HCT116 (cell line): ENCODE measurements around the gene MS4A4E. TPM values are rescaled to one million over a fixed set of nuclear protein-coding genes. Genes with fewer than 3 reads are reported as not detected.

ENCODE experiments used
- ATAC-seq: fragments of 200-7000 bp; cut with Tn5 transposase; 2 replicates; pipeline ENCODE4 v1.9.1; 2020; ENCODE audit warnings: mild to moderate bottlenecking, moderate library complexity
- BruUV-seq: library from RNA; stranded (reverse); fragments of 400-500 nt; replicated peaks from 2 replicates; lab custom pipeline; 2021; lab: Mats Ljungman, UMichigan
- CTCF ChIA-PET: fragments of 300-600 bp; sonication (Branson Sonifier 250); formaldehyde crosslinking; loops from one replicate; lab custom pipeline; 2021; ENCODE audit warnings: antibody characterized with exemption; lab: Charles Lee
- POLR2A ChIA-PET: fragments of 300-600, 350-600 bp; sonication (Branson Sonifier 250); formaldehyde crosslinking; loops from one replicate; lab custom pipeline; 2021; ENCODE audit warnings: antibody characterized with exemption; lab: Charles Lee
- RAD21 ChIA-PET, 2 experiments: fragments of 300-600 bp; sonication (Branson Sonifier 250); formaldehyde crosslinking; loops; one replicate each; lab custom pipeline; 2023; ENCODE audit warnings: low total read pairs in 2 of 2; ENCODE audit not compliant: uncharacterized antibody in 2 of 2, unreplicated experiment in 2 of 2, low non-redundant PET in 1 of 2; lab: Charles Lee
- DNase-seq: peaks from one replicate; pipeline ENCODE4 v3.0.0-alpha.2; 2010; ENCODE audit warnings: low read depth, low spot score
- H2AFZ ChIP-seq: fragments of 200-600 bp; shearing (Covaris generic), sonication (generic); 2 replicates; pipeline ENCODE4 v1.6.1; 2017; ENCODE audit warnings: low read depth, mixed run types, mixed read lengths, antibody characterized with exemption, low read length; ENCODE audit not compliant: poor library complexity, severe bottlenecking
- H3K27ac ChIP-seq: 2 replicates; pipeline ENCODE4 v1.5.1; 2012; ENCODE audit warnings: low read depth, low read length
- H3K27me3 ChIP-seq: fragments of 200-600 bp; sonication (generic); 2 replicates; pipeline ENCODE4 v1.6.1; 2016; ENCODE audit warnings: mixed run types, low read length, mixed read lengths; ENCODE audit not compliant: insufficient read depth
- H3K36me3 ChIP-seq, 2 experiments: fragments of 200-500 bp in 1 of 2; fragments of 200-600 bp in 1 of 2; sonication (Bioruptor generic) in 1 of 2; sonication (generic) in 1 of 2; 2 replicates each; pipeline versions ENCODE4 v1.5.1 to v1.6.1; 2014 to 2016; ENCODE audit warnings: low read length in 2 of 2, inconsistent platforms in 1 of 2, mixed read lengths in 1 of 2, mixed run types in 1 of 2; ENCODE audit not compliant: insufficient read depth in 2 of 2, control insufficient read depth in 1 of 2
- H3K4me1 ChIP-seq, 2 experiments: fragments of 200-600 bp in 1 of 2; sonication (generic) in 1 of 2; 2 replicates each; pipeline versions ENCODE4 v1.5.1 to v1.6.1; 2012 to 2017; ENCODE audit warnings: low read length in 2 of 2, inconsistent platforms in 1 of 2, mild to moderate bottlenecking in 1 of 2, mixed read lengths in 1 of 2, mixed run types in 1 of 2, moderate library complexity in 1 of 2; ENCODE audit not compliant: insufficient read depth in 2 of 2, control insufficient read depth in 1 of 2
- H3K4me2 ChIP-seq: fragments of 200-600 bp; sonication (generic); 2 replicates; pipeline ENCODE4 v1.6.1; 2017; ENCODE audit warnings: mixed run types, low read length, mixed read lengths
- H3K4me3 ChIP-seq, 2 experiments: fragments of 200-600 bp in 1 of 2; sonication (generic) in 1 of 2; replicated peaks in 1 of 2; 2 replicates each; pipeline ENCODE4 v1.5.1; 2011 to 2016; ENCODE audit warnings: low read length in 2 of 2, control low read depth in 1 of 2, low read depth in 1 of 2, mild to moderate bottlenecking in 1 of 2, mixed read lengths in 1 of 2, mixed run types in 1 of 2
- H3K79me2 ChIP-seq: fragments of 200-600 bp; sonication (generic); 2 replicates; pipeline ENCODE4 v1.6.1; 2017; ENCODE audit warnings: mild to moderate bottlenecking, mixed run types, low read length, moderate library complexity, mixed read lengths; ENCODE audit not compliant: insufficient read depth
- H3K9ac ChIP-seq: fragments of 200-600 bp; sonication (generic); 2 replicates; pipeline ENCODE4 v1.6.1; 2016; ENCODE audit warnings: low read length, mixed read lengths
- H3K9me2 ChIP-seq: fragments of 200-600 bp; sonication (generic), shearing (Covaris generic); 2 replicates; pipeline ENCODE4 v1.6.1; 2017; ENCODE audit warnings: mixed run types, mild to moderate bottlenecking, moderate library complexity; ENCODE audit not compliant: insufficient read depth
- H3K9me3 ChIP-seq, 2 experiments: fragments of 200-500 bp in 1 of 2; fragments of 200-600 bp in 1 of 2; sonication (Bioruptor generic) in 1 of 2; sonication (generic) in 1 of 2; 2 replicates each; pipeline ENCODE4 v1.6.1; 2014 to 2017; ENCODE audit warnings: low read length in 2 of 2, mixed read lengths in 2 of 2, inconsistent platforms in 1 of 2, low read depth in 1 of 2, mild to moderate bottlenecking in 1 of 2, mixed run types in 1 of 2, moderate library complexity in 1 of 2; ENCODE audit not compliant: control insufficient read depth in 1 of 2, insufficient read depth in 1 of 2
- H4K20me1 ChIP-seq: fragments of 200-600 bp; sonication (generic), shearing (Covaris generic); 2 replicates; pipeline ENCODE4 v1.6.1; 2017; ENCODE audit warnings: mixed run types, mild to moderate bottlenecking, moderate library complexity; ENCODE audit not compliant: insufficient read depth
- CBX3 ChIP-seq: IDR thresholded peaks from 2 replicates; pipeline ENCODE4 v1.6.1; 2012; ENCODE audit warnings: low read depth
- EGR1 ChIP-seq: IDR thresholded peaks from 2 replicates; pipeline ENCODE4 v1.6.1; 2012; ENCODE audit warnings: low read depth
- JUND ChIP-seq: IDR thresholded peaks from 2 replicates; pipeline ENCODE4 v1.6.1; 2012
- POLR2AphosphoS5 ChIP-seq: IDR thresholded peaks from 2 replicates; pipeline ENCODE4 v1.6.1; 2011; ENCODE audit warnings: mild to moderate bottlenecking, low read depth, low read length, moderate library complexity
- SIN3A ChIP-seq: IDR thresholded peaks from 2 replicates; pipeline ENCODE4 v1.6.1; 2012; ENCODE audit warnings: low read depth
- SP1 ChIP-seq: IDR thresholded peaks from 2 replicates; pipeline ENCODE4 v1.6.1; 2012; ENCODE audit warnings: low read depth
- SRF ChIP-seq: IDR thresholded peaks from 2 replicates; pipeline ENCODE4 v1.6.1; 2012; ENCODE audit warnings: low read depth
- YY1 ChIP-seq: IDR thresholded peaks from 2 replicates; pipeline ENCODE4 v1.6.1; 2011; ENCODE audit warnings: low read length, low read depth, moderate library complexity, mild to moderate bottlenecking; ENCODE audit not compliant: insufficient replicate concordance; ENCODE audit errors: extremely low read depth
- ZFX ChIP-seq: fragments of 450-650 bp; IDR thresholded peaks from 2 replicates; pipeline ENCODE4 v1.6.1; 2017
- ZNF274 ChIP-seq: fragments of 200-500 bp; sonication (Bioruptor generic); IDR thresholded peaks from 2 replicates; pipeline ENCODE4 v1.6.1; 2014; ENCODE audit warnings: mild to moderate bottlenecking, low read depth, low read length, inconsistent platforms
- intact Hi-C: fragments of 100-400 bp; cut with micrococcal nuclease; formaldehyde crosslinking; loops from 2 replicates; pipeline ENCODE4 v1.10.0; 2022
- total RNA-seq: library from RNA; stranded (reverse); gene quantifications from one replicate; pipeline ENCODE4 v1.2.1, GENCODE V29; 2021; ENCODE audit not compliant: unreplicated experiment
- TF ChIP-seq, protein P1 (sequence below): IDR thresholded peaks from 2 replicates; pipeline ENCODE4 v1.6.1; 2012; ENCODE audit warnings: low read depth
- TF ChIP-seq, protein P2 (sequence below), 3 experiments: fragments of 200-600 bp in 1 of 3; sonication (generic) in 1 of 3; IDR thresholded peaks in 2 of 3; conservative IDR thresholded peaks in 1 of 3; 2 replicates each; pipeline ENCODE4 v1.5.1; 2012 to 2017; ENCODE audit warnings: low read depth in 2 of 3, low read length in 2 of 3, antibody characterized with exemption in 1 of 3, borderline replicate concordance in 1 of 3, control low read depth in 1 of 3, mild to moderate bottlenecking in 1 of 3, mixed read lengths in 1 of 3, mixed run types in 1 of 3, moderate library complexity in 1 of 3; ENCODE audit not compliant: insufficient read depth in 1 of 3
- TF ChIP-seq, protein P3 (sequence below): IDR thresholded peaks from 2 replicates; pipeline ENCODE4 v1.6.1; 2011; ENCODE audit warnings: mild to moderate bottlenecking, low read length, moderate library complexity; ENCODE audit not compliant: insufficient replicate concordance; ENCODE audit errors: extremely low read depth
- TF ChIP-seq, protein P4 (sequence below): IDR thresholded peaks from 2 replicates; pipeline ENCODE4 v1.6.1; 2012

The MS4A4E gene
- total RNA-seq, 1 experiment from 2014 or later = not detected

DNA sequence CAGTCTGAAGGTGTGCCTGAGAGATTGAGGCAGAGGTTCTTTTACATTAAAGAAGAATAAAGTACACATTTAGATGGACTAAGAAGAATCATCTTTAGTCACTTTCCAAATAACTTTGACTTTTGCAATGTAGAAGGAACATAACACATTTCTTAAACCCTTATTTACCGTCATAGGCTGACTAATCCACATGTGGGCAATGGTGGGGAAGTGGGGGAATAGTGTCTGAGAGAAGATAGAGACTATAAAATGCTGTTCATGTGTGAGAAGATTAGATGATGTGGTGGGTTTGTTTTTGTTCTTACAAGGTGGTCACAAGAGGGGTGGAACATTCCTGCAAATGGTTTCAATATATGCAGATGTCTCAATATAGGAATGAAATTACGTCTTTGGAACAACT is 39.3 kb upstream of the MS4A4E start:
- intact Hi-C loops = no loop called here
- no peaks in the 10 kb centered on the region for H3K79me2 ChIP-seq
- no peaks in the 10 kb centered on the region for H4K20me1 ChIP-seq
- no peak overlapping the region for H3K4me2 ChIP-seq
- ChIA-PET RAD21 (no interaction called here), POLR2A (no interaction called here), CTCF (no interaction called here)
- H3K4me3 ChIP-seq = no peak overlapping the region
- ATAC-seq = no peak
- no peaks in the 10 kb centered on the region for H3K27me3 ChIP-seq
- no peaks in the 10 kb centered on the region for H3K36me3 ChIP-seq
- DNase-seq = no peak
- H3K27ac ChIP-seq = no peak overlapping the region
- no peak overlapping the region for H2AFZ ChIP-seq
- no TSS peak for BruUV-seq
- no peak overlapping the region for H3K9ac ChIP-seq
- H3K4me1 ChIP-seq = no peaks in the 10 kb centered on the region
- TF ChIP-seq, protein P1, sequence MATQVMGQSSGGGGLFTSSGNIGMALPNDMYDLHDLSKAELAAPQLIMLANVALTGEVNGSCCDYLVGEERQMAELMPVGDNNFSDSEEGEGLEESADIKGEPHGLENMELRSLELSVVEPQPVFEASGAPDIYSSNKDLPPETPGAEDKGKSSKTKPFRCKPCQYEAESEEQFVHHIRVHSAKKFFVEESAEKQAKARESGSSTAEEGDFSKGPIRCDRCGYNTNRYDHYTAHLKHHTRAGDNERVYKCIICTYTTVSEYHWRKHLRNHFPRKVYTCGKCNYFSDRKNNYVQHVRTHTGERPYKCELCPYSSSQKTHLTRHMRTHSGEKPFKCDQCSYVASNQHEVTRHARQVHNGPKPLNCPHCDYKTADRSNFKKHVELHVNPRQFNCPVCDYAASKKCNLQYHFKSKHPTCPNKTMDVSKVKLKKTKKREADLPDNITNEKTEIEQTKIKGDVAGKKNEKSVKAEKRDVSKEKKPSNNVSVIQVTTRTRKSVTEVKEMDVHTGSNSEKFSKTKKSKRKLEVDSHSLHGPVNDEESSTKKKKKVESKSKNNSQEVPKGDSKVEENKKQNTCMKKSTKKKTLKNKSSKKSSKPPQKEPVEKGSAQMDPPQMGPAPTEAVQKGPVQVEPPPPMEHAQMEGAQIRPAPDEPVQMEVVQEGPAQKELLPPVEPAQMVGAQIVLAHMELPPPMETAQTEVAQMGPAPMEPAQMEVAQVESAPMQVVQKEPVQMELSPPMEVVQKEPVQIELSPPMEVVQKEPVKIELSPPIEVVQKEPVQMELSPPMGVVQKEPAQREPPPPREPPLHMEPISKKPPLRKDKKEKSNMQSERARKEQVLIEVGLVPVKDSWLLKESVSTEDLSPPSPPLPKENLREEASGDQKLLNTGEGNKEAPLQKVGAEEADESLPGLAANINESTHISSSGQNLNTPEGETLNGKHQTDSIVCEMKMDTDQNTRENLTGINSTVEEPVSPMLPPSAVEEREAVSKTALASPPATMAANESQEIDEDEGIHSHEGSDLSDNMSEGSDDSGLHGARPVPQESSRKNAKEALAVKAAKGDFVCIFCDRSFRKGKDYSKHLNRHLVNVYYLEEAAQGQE = no peak
- TF ChIP-seq SIN3A (no peak), POLR2AphosphoS5 (no peak), SRF (no peak), ZNF274 (no peak), ZFX (no peak), CBX3 (no peak), SP1 (no peak), YY1 (no peak), EGR1 (no peak), JUND (no peak)
- TF ChIP-seq, protein P2, sequence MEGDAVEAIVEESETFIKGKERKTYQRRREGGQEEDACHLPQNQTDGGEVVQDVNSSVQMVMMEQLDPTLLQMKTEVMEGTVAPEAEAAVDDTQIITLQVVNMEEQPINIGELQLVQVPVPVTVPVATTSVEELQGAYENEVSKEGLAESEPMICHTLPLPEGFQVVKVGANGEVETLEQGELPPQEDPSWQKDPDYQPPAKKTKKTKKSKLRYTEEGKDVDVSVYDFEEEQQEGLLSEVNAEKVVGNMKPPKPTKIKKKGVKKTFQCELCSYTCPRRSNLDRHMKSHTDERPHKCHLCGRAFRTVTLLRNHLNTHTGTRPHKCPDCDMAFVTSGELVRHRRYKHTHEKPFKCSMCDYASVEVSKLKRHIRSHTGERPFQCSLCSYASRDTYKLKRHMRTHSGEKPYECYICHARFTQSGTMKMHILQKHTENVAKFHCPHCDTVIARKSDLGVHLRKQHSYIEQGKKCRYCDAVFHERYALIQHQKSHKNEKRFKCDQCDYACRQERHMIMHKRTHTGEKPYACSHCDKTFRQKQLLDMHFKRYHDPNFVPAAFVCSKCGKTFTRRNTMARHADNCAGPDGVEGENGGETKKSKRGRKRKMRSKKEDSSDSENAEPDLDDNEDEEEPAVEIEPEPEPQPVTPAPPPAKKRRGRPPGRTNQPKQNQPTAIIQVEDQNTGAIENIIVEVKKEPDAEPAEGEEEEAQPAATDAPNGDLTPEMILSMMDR (IDR thresholded peaks at IDR 0.05 in 2 of 3, conservative IDR thresholded peaks at IDR 0.05 in 1 of 3; ENCODE audit: borderline replicate concordance in 1 of 3, insufficient read depth in 1 of 3, low read depth in 2 of 3, low read length in 2 of 3) = no peak
- TF ChIP-seq, protein P3, sequence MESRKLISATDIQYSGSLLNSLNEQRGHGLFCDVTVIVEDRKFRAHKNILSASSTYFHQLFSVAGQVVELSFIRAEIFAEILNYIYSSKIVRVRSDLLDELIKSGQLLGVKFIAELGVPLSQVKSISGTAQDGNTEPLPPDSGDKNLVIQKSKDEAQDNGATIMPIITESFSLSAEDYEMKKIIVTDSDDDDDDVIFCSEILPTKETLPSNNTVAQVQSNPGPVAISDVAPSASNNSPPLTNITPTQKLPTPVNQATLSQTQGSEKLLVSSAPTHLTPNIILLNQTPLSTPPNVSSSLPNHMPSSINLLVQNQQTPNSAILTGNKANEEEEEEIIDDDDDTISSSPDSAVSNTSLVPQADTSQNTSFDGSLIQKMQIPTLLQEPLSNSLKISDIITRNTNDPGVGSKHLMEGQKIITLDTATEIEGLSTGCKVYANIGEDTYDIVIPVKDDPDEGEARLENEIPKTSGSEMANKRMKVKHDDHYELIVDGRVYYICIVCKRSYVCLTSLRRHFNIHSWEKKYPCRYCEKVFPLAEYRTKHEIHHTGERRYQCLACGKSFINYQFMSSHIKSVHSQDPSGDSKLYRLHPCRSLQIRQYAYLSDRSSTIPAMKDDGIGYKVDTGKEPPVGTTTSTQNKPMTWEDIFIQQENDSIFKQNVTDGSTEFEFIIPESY = no peak
- TF ChIP-seq, protein P4, sequence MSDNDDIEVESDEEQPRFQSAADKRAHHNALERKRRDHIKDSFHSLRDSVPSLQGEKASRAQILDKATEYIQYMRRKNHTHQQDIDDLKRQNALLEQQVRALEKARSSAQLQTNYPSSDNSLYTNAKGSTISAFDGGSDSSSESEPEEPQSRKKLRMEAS = no peak
- H3K9me3 ChIP-seq = no peaks in the 10 kb centered on the region
- H3K9me2 ChIP-seq = no peaks in the 10 kb centered on the region
